Neural progenitor cell (in vitro differentiated cells): ENCODE data around the gene ACBD3. TPM values are rescaled to one million over a fixed set of nuclear protein-coding genes. Genes with fewer than 3 reads are reported as not detected.

Experiments used
- DNase-seq: peaks from one replicate; pipeline ENCODE4 v3.0.0-alpha.2; 2016; ENCODE audit warnings: low spot score
- H2AFZ ChIP-seq: fragments of 200-600 bp; sonication (generic); replicated peaks from 2 replicates; pipeline ENCODE4 v1.6.1; 2016; ENCODE audit warnings: antibody characterized with exemption
- H3F3A ChIP-seq: fragments of 200-600 bp; sonication (generic); 2 replicates; pipeline ENCODE4 v1.6.1; 2016; ENCODE audit warnings: antibody characterized with exemption, low read depth
- H3K27ac ChIP-seq: fragments of 200-600 bp; sonication (generic); 2 replicates; pipeline ENCODE4 v1.5.1; 2016; ENCODE audit warnings: mild to moderate bottlenecking
- H3K27me3 ChIP-seq: fragments of 200-600 bp; sonication (generic); 2 replicates; pipeline ENCODE4 v1.6.1; 2016; ENCODE audit warnings: mild to moderate bottlenecking, moderate library complexity
- H3K36me3 ChIP-seq: fragments of 200-600 bp; sonication (generic); 2 replicates; pipeline ENCODE4 v1.5.1; 2016
- H3K4me1 ChIP-seq: fragments of 200-600 bp; sonication (generic); 2 replicates; pipeline ENCODE4 v1.6.1; 2016; ENCODE audit warnings: mixed run types
- H3K4me2 ChIP-seq: fragments of 200-600 bp; sonication (generic); 2 replicates; pipeline ENCODE4 v1.6.1; 2016
- H3K4me3 ChIP-seq: fragments of 200-600 bp; sonication (generic); 2 replicates; pipeline ENCODE4 v1.5.1; 2016
- H3K79me2 ChIP-seq: fragments of 200-600 bp; sonication (generic); 2 replicates; pipeline ENCODE4 v1.6.1; 2016; ENCODE audit warnings: low read depth
- H3K9ac ChIP-seq: fragments of 200-600 bp; sonication (generic); 2 replicates; pipeline ENCODE4 v1.6.1; 2016
- H3K9me3 ChIP-seq: fragments of 200-600 bp; sonication (generic); 2 replicates; pipeline ENCODE4 v1.5.1; 2016; ENCODE audit warnings: low read depth
- H4K20me1 ChIP-seq: fragments of 200-600 bp; sonication (generic); 2 replicates; pipeline ENCODE4 v1.6.1; 2016; ENCODE audit warnings: low read depth
- H3K27ac Mint-ChIP-seq: 3 replicates; pipeline ENCODE4 v1.8.0; 2021; ENCODE audit warnings: mixed read lengths
- H3K27me3 Mint-ChIP-seq: 2 replicates; pipeline ENCODE4 v1.8.0; 2022; ENCODE audit warnings: low read depth, mild to moderate bottlenecking, inconsistent platforms, moderate library complexity, mixed read lengths; ENCODE audit not compliant: insufficient read depth
- H3K36me3 Mint-ChIP-seq: 3 replicates; pipeline ENCODE4 v1.8.0; 2021; ENCODE audit warnings: mixed read lengths
- H3K4me1 Mint-ChIP-seq: 3 replicates; pipeline ENCODE4 v1.8.0; 2021; ENCODE audit warnings: mixed read lengths
- H3K4me3 Mint-ChIP-seq: 3 replicates; pipeline ENCODE4 v1.8.0; 2021; ENCODE audit warnings: mild to moderate bottlenecking, moderate library complexity, mixed read lengths
- H3K9me3 Mint-ChIP-seq: 3 replicates; pipeline ENCODE4 v1.8.0; 2020; ENCODE audit warnings: mixed read lengths
- EZH2 ChIP-seq: fragments of 200-600 bp; sonication (generic); IDR thresholded peaks from 2 replicates; pipeline ENCODE4 v1.6.1; 2017; ENCODE audit warnings: antibody characterized with exemption, mild to moderate bottlenecking, moderate library complexity
- EZH2phosphoT487 ChIP-seq: fragments of 200-600 bp; sonication (generic); IDR thresholded peaks from 2 replicates; pipeline ENCODE4 v1.6.1; 2017; ENCODE audit warnings: antibody characterized with exemption
- small RNA-seq: library from RNA; depleted of rRNA; stranded (forward); fragments of <200 nt; gene quantifications from one replicate; pipeline ENCODE3, GENCODE V24; 2015
- total RNA-seq: library from RNA; depleted of rRNA; stranded (reverse); fragments of >200 nt; gene quantifications from 2 replicates; pipeline ENCODE4 v1.2.3, GENCODE V29; 2015; ENCODE audit warnings: low replicate concordance
- TF ChIP-seq, protein P1 (sequence below): fragments of 200-600 bp; sonication (generic); IDR thresholded peaks from 2 replicates; pipeline ENCODE4 v1.5.1; 2017; ENCODE audit warnings: antibody characterized with exemption, mild to moderate bottlenecking

The ACBD3 gene
- total RNA-seq, 1 donor from 2014 or later, result 32.3 TPM

GRCh38 chr1:226097866-226098625 lies 88.5 kb downstream of the ACBD3 start:
- H3K79me2 ChIP-seq, result no peaks in the 10 kb centered on the region
- no peak overlapping the region for H3K4me2 ChIP-seq
- H3K9ac ChIP-seq, result no peak overlapping the region
- Mint-ChIP-seq H3K4me1 (peaks cover 19% of the 10 kb centered on the region), H3K4me3 (no peak overlapping the region), H3K27ac (no peak overlapping the region), H3K36me3 (no peaks in the 10 kb centered on the region), H3K27me3 (peaks cover 16% of the 10 kb centered on the region), H3K9me3 (no peaks in the 10 kb centered on the region)
- no peak for DNase-seq
- no peaks in the 10 kb centered on the region for H3K36me3 ChIP-seq
- no peak overlapping the region for H3K4me3 ChIP-seq
- H2AFZ ChIP-seq, result no peak overlapping the region
- H3F3A ChIP-seq, result no peaks in the 10 kb centered on the region
- H3K27ac ChIP-seq, result no peak overlapping the region
- TF ChIP-seq EZH2 (no peak), EZH2phosphoT487 (no peak)
- TF ChIP-seq, protein P1, sequence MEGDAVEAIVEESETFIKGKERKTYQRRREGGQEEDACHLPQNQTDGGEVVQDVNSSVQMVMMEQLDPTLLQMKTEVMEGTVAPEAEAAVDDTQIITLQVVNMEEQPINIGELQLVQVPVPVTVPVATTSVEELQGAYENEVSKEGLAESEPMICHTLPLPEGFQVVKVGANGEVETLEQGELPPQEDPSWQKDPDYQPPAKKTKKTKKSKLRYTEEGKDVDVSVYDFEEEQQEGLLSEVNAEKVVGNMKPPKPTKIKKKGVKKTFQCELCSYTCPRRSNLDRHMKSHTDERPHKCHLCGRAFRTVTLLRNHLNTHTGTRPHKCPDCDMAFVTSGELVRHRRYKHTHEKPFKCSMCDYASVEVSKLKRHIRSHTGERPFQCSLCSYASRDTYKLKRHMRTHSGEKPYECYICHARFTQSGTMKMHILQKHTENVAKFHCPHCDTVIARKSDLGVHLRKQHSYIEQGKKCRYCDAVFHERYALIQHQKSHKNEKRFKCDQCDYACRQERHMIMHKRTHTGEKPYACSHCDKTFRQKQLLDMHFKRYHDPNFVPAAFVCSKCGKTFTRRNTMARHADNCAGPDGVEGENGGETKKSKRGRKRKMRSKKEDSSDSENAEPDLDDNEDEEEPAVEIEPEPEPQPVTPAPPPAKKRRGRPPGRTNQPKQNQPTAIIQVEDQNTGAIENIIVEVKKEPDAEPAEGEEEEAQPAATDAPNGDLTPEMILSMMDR, result no peak
- no peaks in the 10 kb centered on the region for H4K20me1 ChIP-seq
- H3K4me1 ChIP-seq, result no peaks in the 10 kb centered on the region
- no peaks in the 10 kb centered on the region for H3K9me3 ChIP-seq
- peaks cover 28% of the 10 kb centered on the region for H3K27me3 ChIP-seq

DNA sequence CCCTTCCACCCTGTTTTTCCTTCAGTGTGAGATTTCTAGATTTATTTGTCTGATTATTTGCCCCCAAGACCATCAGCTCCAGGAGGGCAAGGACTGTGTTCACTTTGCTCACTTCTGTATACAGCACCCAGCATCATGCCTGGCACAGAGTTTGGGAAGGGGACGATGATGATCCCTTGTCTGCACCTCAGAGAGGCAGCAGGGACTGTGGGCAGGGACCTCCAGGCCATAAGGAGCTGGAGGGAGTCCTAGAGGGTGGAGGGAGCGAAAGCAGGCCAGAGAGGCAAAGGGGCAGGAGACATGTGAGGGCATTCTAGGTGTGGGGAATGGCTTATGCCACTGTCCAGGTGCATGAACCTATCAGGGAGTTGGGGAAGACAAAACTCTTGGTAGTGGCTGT lies 91.3 kb downstream of the ACBD3 start:
- no peaks in the 10 kb centered on the region for H3K9me3 Mint-ChIP-seq
- H3K27me3 Mint-ChIP-seq, result peaks cover 9% of the 10 kb centered on the region
- H3F3A ChIP-seq, result no peaks in the 10 kb centered on the region
- no peaks in the 10 kb centered on the region for H3K79me2 ChIP-seq
- H3K27ac Mint-ChIP-seq, result peak overlapping the region; percentile 86
- H3K4me2 ChIP-seq, result no peak overlapping the region
- H3K4me1 Mint-ChIP-seq, result peaks cover 11% of the 10 kb centered on the region
- H4K20me1 ChIP-seq, result no peaks in the 10 kb centered on the region
- no peak for DNase-seq
- no peak overlapping the region for H3K4me3 Mint-ChIP-seq
- H3K36me3 Mint-ChIP-seq, result no peaks in the 10 kb centered on the region
- no peaks in the 10 kb centered on the region for H3K9me3 ChIP-seq
- TF ChIP-seq, protein P1, result no peak
- TF ChIP-seq EZH2phosphoT487, result no peak
- no peak for TF ChIP-seq EZH2
- no peak overlapping the region for H3K27ac ChIP-seq
- no peak overlapping the region for H3K9ac ChIP-seq
- H3K27me3 ChIP-seq, result peaks cover 14% of the 10 kb centered on the region
- H2AFZ ChIP-seq, result no peak overlapping the region
- no peak overlapping the region for H3K4me3 ChIP-seq
- no peaks in the 10 kb centered on the region for H3K36me3 ChIP-seq
- no peaks in the 10 kb centered on the region for H3K4me1 ChIP-seq

Small RNA genes lying within 50 kb of the gene (small RNA-seq; reads per million reads assigned to genes)
- gene AL512343.1, result not detected

Other genes starting within 250 kb of the ACBD3 start
- not detected in 2 replicates for gene LEFTY2, start 245.5 kb downstream of the ACBD3 start, total RNA-seq
- 18.8 and 29.2 TPM in 2 replicates for gene SDE2, start 187.4 kb downstream of the ACBD3 start, total RNA-seq
- 1,442 and 1,689 TPM in 2 replicates for gene H3-3A, start 124.0 kb downstream of the ACBD3 start, total RNA-seq
- gene MIXL1, start 36.9 kb upstream of the ACBD3 start, total RNA-seq, result 0.31 TPM in 1 of 2 replicates, not detected in the other
- gene LIN9, start 122.4 kb upstream of the ACBD3 start, total RNA-seq, result 20.8 and 34.4 TPM in 2 replicates
- 237 and 345 TPM in 2 replicates for gene PARP1, start 221.4 kb upstream of the ACBD3 start, total RNA-seq